Adipose tissue (tissue), 3 donors: Measurements from ENCODE around the gene POLR2H. TPM values are rescaled to one million over a fixed set of nuclear protein-coding genes. Genes with fewer than 3 reads are reported as not detected.
"Not testable (repeated sequence)": the region's sequence is repeated elsewhere in the genome, so short reads cannot be mapped to it uniquely, and the experiment has no call there.

ENCODE experiments used
- H3K27ac ChIP-seq: one replicate; pipeline ENCODE4 v1.5.1; 2013; ENCODE audit warnings: low read depth, low read length
- WGBS, 3 donors: extraction: QIAGEN DNeasy Blood & Tissue Kit; methylation state at CpG; one replicate each; pipeline ENCODE4 v1.1.7; 2013; 5-methylcytosine and 5-hydroxymethylcytosine counted together
- polyA plus RNA-seq, 3 donors: library from polyadenylated mRNA; stranded (reverse); fragments of 200-250 nt; gene quantifications; one replicate each; pipeline ENCODE4 v1.2.3, GENCODE V29; 2013
- donor health status: healthy with polysubstance abuse.
- donor health status: Bipolar disorder and iron deficiency.
- donor health status: healthy.

The POLR2H gene
- polyA plus RNA-seq, 3 donors, result 55.7 to 89.0 (median 61.4) TPM

DNA sequence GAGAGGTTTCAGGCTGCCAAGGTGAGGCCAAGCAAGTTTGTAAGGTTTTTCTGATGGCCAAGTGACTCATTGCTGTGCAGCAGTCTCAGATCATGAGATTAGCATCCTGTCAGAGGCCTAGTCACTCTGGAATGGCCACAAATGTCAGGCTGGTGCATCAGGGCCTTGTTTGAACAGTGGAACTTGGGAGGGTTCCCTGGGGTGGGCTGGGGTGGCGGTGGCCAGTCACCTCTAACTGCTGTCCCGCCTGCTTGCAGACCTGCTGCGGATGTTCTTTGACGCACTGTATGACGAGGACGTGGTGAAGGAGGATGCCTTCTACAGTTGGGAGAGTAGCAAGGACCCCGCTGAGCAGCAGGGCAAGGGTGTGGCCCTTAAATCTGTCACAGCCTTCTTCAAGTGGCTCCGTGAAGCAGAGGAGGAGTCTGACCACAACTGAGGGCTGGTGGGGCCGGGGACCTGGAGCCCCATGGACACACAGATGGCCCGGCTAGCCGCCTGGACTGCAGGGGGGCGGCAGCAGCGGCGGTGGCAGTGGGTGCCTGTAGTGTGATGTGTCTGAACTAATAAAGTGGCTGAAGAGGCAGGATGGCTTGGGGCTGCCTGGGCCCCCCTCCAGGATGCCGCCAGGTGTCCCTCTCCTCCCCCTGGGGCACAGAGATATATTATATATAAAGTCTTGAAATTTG lies 26.9 kb upstream of the POLR2H start:
- no peak overlapping the region for H3K27ac ChIP-seq
- WGBS, 3 donors, result 79 to 84% (median 80%) methylated on average over 15 of the region's 15 CpGs

GRCh38 chr3:184335291-184335660 lies 26.2 kb upstream of the POLR2H start:
- peak overlapping the region; percentile 58 for H3K27ac ChIP-seq
- WGBS, 3 donors, result 41 to 48% (median 42%) methylated on average over 4 of the region's 4 CpGs

- peak overlapping the region; percentile 90 for H3K27ac ChIP-seq
- whole genome bisulfite sequencing, 3 donors, result 1% methylated on average over 39 to 77 of the region's 77 CpGs
Measured at GRCh38 chr3:184335661-184336546, 25.6 kb upstream of the POLR2H start.

- peak overlapping the region; percentile 90 for H3K27ac ChIP-seq
- 11 to 21% (median 17%) methylated on average over 17 of the region's 17 CpGs for WGBS, 3 donors
Measured at GRCh38 chr3:184336547-184337398, 24.7 kb upstream of the POLR2H start.

DNA sequence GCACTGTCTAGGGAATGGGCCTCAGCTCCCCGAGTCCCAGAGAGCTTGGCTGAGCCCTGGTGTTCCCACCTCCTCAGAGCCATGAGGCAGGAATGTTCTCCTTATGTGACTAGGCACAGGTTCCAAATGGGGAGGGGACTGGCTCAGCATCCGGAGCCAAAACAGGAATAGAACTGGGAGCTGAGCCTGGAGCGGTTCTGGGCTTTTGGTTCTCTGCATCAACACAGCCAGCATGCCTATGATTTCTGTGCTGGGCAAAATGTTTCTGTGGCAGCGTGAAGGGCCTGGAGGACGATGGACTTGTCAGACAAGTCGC lies 24.2 kb upstream of the POLR2H start, which contains the start of gene FAM131A:
Gene FAM131A, plus strand, starts transcription at position 202 of the 316 bp plus-strand sequence. Its CDS starts 31 bp downstream, at position 233.
- H3K27ac ChIP-seq, result peak within 1 kb of the TSS; percentile 90
- WGBS, 3 donors, result 55 to 69% (median 60%) methylated on average over 6 of the region's 6 CpGs

- peak overlapping the region; percentile 68 for H3K27ac ChIP-seq
- 52 to 67% (median 66%) methylated on average over 7 of the region's 7 CpGs for WGBS, 3 donors
Measured at GRCh38 chr3:184337981-184338380, 23.5 kb upstream of the POLR2H start.

DNA sequence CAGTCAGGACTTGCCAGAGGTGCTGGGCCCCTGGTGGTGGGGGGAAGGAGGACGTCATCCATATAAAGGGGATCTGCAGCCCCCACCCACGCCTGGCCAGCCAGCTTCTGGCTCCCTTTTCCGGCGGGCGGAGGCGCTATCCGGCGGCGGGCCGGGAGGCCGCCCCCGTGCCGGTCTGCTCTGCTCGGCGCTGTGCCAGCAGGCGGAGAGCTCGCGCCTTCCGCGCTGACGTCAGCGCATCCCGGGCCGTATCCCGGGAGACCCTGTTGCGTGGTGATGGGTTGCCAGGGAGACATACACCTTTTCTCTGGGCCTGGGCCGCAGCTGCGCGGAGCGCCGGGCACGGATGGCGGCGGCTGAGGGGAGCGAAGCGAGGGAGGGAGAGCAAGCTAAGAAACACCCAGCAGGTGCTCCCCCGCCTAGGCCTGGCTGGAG lies 23.0 kb upstream of the POLR2H start:
- 15 to 55% (median 28%) methylated on average over 34 to 37 of the region's 37 CpGs for WGBS, 3 donors
- peak overlapping the region; percentile 68 for H3K27ac ChIP-seq

GRCh38 chr3:184339001-184339400 lies 22.5 kb upstream of the POLR2H start:
- 56 to 68% (median 61%) methylated on average over 8 of the region's 8 CpGs for WGBS, 3 donors
- H3K27ac ChIP-seq, result no peak overlapping the region

DNA sequence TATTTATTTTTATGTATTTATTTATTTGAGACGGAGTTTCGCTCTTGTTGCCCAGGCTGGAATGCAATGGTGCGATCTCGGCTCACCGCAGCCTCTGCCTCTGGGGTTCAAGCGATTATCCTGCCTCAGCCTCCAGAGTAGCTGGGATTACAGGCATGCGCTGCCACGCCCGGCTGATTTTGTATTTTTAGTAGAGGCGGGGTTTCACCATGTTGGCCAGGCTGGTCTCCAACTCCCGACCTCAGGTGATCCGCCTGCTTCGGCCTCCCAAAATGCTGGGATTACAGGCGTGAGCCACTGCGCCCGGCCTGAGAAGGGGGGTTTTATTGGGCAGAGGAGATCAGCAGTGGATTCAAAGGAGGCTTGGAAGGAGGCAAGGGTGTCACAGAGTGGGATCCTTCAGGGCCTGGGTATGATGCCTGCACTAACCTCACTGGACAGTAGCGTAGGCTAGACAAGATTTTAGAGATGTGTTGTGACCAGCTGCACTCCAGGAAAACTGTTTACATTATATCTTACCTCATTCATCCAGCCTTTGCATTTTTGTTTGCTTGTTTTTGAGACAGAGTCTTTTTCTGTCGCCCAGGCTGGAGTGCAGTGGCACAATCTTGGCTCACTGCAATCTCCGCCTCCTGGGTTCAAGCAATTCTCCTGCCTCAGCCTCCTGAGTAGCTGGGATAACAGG lies 21.9 kb upstream of the POLR2H start:
- not testable (repeated sequence) for H3K27ac ChIP-seq
- 94 to 95% (median 94%) methylated on average over 19 of the region's 19 CpGs for WGBS, 3 donors

DNA sequence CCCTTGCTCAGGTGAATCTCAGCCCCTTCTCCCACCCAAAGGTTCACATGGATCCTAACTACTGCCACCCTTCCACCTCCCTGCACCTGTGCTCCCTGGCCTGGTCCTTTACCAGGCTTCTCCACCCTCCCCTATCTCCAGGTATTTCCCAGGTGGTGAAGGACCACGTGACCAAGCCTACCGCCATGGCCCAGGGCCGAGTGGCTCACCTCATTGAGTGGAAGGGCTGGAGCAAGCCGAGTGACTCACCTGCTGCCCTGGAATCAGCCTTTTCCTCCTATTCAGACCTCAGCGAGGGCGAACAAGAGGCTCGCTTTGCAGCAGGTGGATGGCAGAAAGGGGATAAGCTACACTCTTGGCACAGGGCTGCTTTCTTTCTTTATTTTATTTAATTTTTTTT lies 19.6 kb upstream of the POLR2H start:
- no peak overlapping the region for H3K27ac ChIP-seq
- 80 to 94% (median 92%) methylated on average over 7 of the region's 7 CpGs for WGBS, 3 donors

DNA sequence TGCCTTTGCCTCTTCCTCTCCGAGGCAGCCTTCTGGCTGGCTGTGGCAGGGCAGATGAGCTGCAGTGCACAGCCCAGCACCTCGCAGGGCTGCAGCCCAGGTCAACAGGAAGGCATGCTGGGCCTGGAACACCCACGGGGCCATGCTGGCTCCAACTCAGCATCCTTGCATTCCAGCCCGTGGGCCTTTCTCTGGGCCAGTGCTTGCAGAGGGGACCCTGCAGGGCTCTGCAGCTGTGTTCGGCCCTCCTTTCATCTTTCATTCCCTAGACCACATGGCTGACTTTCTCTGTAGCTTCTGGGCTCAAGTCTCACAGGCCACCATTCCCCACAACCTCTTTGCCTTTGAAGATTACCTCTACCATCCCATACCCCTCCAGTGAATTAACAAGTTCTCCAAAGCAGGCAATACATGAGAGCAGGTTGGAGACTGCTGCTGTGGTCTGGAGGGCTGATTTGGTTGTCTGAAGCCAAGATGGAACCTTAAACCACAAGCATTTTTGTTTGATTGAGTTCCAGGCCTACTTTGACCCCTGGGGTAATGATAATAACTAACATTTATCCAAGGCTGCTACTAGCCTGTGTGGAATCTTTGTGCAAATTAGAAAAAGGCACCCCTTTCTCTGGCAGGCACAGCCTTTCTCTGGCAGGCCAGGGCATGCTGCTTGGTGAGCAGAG lies 18.2 kb upstream of the POLR2H start:
- WGBS, 3 donors, result 68 to 77% (median 73%) methylated on average over 5 of the region's 5 CpGs
- H3K27ac ChIP-seq, result no peak overlapping the region

GRCh38 chr3:184344579-184345316 lies 16.8 kb upstream of the POLR2H start:
- no peak overlapping the region for H3K27ac ChIP-seq
- 80 to 89% (median 85%) methylated on average over 24 of the region's 24 CpGs for WGBS, 3 donors

- 45 to 54% (median 53%) methylated on average over 14 of the region's 14 CpGs for WGBS, 3 donors
- H3K27ac ChIP-seq, result no peak overlapping the region
Measured at GRCh38 chr3:184345317-184346144, 16.0 kb upstream of the POLR2H start.

- H3K27ac ChIP-seq, result no peak overlapping the region
Measured at GRCh38 chr3:184346480-184347190, 14.9 kb upstream of the POLR2H start.

GRCh38 chr3:184347321-184348056 lies 14.0 kb upstream of the POLR2H start:
- WGBS, 3 donors, result 65 to 73% (median 70%) methylated on average over 12 of the region's 12 CpGs
- H3K27ac ChIP-seq, result no peak overlapping the region

More at GRCh38 chr3:184346480-184347190, 14.9 kb upstream of the POLR2H start:
- WGBS, 3 donors, result 88 to 94% (median 92%) methylated on average over 20 of the region's 20 CpGs
